Thyroid gland (tissue), 4 donors: ENCODE results near the gene KCNC3.

Source experiments
- CTCF ChIP-seq, 6 experiments: fragments of 200-600 bp in 3 of 6; fragments of 450-650 bp in 3 of 6; sonication (generic) in 3 of 6; IDR thresholded peaks; one replicate each; pipeline ENCODE4 v1.5.1; 2016 to 2019; ENCODE audit warnings: antibody characterized with exemption in 6 of 6, mild to moderate bottlenecking in 2 of 6, inconsistent platforms in 1 of 6, moderate library complexity in 1 of 6
- POLR2A ChIP-seq, 2 donors: fragments of 450-650 bp; IDR thresholded peaks; one replicate each; pipeline ENCODE4 v1.6.1; 2017; ENCODE audit warnings: antibody characterized with exemption in 2 of 2, mild to moderate bottlenecking in 2 of 2, moderate library complexity in 1 of 2

GRCh38 chr19:50361290-50362029 lies 32.3 kb upstream of the KCNC3 start:
- no peak for TF ChIP-seq CTCF (IDR thresholded peaks at IDR 0.05)
- no peak for TF ChIP-seq POLR2A (IDR thresholded peaks at IDR 0.05)
